Brain pericyte (primary cell): ENCODE results near the gene SNX6.
"Not testable (repeated sequence)": the region's sequence is repeated elsewhere in the genome, so short reads cannot be mapped to it uniquely, and the experiment has no call there.

Experiments
- DNase-seq: peaks from one replicate; pipeline ENCODE4 v3.0.0-alpha.2; 2012; ENCODE audit warnings: low read depth, low spot score

The SNX6 gene

GRCh38 chr14:34634360-34634771 is 4.4 kb upstream of the SNX6 start:
- DNase-seq: not testable (repeated sequence)

GRCh38 chr14:34633742-34634141 is 3.8 kb upstream of the SNX6 start:
- no peak for DNase-seq

- no peak for DNase-seq
These were observed 2.5 kb upstream of the SNX6 start for GRCh38 chr14:34632411-34632978.

GRCh38 chr14:34629344-34629656 is 648 bp downstream of the SNX6 start:
- DNase-seq: no peak

GRCh38 chr14:34628681-34629135 is 1.2 kb downstream of the SNX6 start:
- no peak for DNase-seq

GRCh38 chr14:34623506-34623905 is 6.4 kb downstream of the SNX6 start:
- no peak for DNase-seq

- no peak for DNase-seq
These were observed 9.1 kb downstream of the SNX6 start for GRCh38 chr14:34620839-34621238.

- no peak for DNase-seq
These were observed 9.8 kb downstream of the SNX6 start for GRCh38 chr14:34620115-34620514.

- no peak for DNase-seq
These were observed 10.5 kb downstream of the SNX6 start for GRCh38 chr14:34619471-34619870.

- no peak for DNase-seq
These were observed 13.6 kb downstream of the SNX6 start for GRCh38 chr14:34616360-34616759.

GRCh38 chr14:34615507-34615906 is 14.4 kb downstream of the SNX6 start:
- no peak for DNase-seq

- no peak for DNase-seq
These were observed 15.3 kb downstream of the SNX6 start for GRCh38 chr14:34614638-34615037.

- DNase-seq: no peak
These were observed 19.8 kb downstream of the SNX6 start for GRCh38 chr14:34610101-34610500.

GRCh38 chr14:34605461-34605860 is 24.5 kb downstream of the SNX6 start:
- no peak for DNase-seq

GRCh38 chr14:34604995-34605394 is 25.0 kb downstream of the SNX6 start:
- no peak for DNase-seq

- DNase-seq: no peak
These were observed 33.1 kb downstream of the SNX6 start for GRCh38 chr14:34596891-34597290.

GRCh38 chr14:34593740-34594375 is 36.1 kb downstream of the SNX6 start:
- DNase-seq: peak; percentile 3

GRCh38 chr14:34592623-34593022 is 37.3 kb downstream of the SNX6 start:
- no peak for DNase-seq

GRCh38 chr14:34583525-34583924 is 46.4 kb downstream of the SNX6 start:
- DNase-seq: no peak

- no peak for DNase-seq
These were observed 47.7 kb downstream of the SNX6 start for GRCh38 chr14:34582117-34582680.

GRCh38 chr14:34580381-34580780 is 49.6 kb downstream of the SNX6 start:
- no peak for DNase-seq

GRCh38 chr14:34571771-34572170 is 58.2 kb downstream of the SNX6 start:
- no peak for DNase-seq

- no peak for DNase-seq
These were observed 60.2 kb downstream of the SNX6 start for GRCh38 chr14:34569750-34570149.

- DNase-seq: no peak
These were observed 61.1 kb downstream of the SNX6 start for GRCh38 chr14:34568803-34569202.
